ENCODE measurements around the gene ST3GAL5. TPM values are rescaled to one million over a fixed set of nuclear protein-coding genes. Genes with fewer than 3 reads are reported as not detected.

The ST3GAL5 gene
- total RNA-seq, 3 donors from 2014 or later = 20.8 to 52.5 (median 29.5) TPM

DNA sequence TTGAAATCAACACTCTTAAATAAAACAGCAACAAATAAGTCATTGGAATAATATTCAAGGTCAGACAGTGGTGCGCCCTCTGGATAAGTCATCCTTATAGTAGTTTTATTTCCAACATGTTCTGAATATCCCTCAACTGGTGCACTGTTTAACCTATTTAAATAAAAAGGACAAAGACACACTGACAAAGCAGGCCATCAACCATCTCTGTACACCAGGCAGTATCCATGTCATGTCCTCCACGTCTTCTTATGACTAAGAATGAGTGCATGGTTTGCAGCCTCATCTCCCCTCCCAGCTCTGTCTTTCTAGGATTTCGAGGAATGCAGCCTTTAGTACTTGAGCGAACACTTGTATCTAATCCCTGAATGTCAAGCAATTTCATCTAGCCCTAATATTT, 42.4 kb downstream of the ST3GAL5 start:
- TF ChIP-seq POLR2A (IDR thresholded peaks at IDR 0.05) = no peak
- no peak for TF ChIP-seq CTCF (IDR thresholded peaks at IDR 0.05)
- TF ChIP-seq POLR2AphosphoS5 (IDR thresholded peaks at IDR 0.05) = no peak
- DNase-seq (ENCODE audit: low spot score in 2 of 2) = no peak
- Histone ChIP-seq H3K9me3 (no peaks in the 10 kb centered on the region), H3K36me3 (no peaks in the 10 kb centered on the region), H3K27ac (no peak overlapping the region), H3K4me3 (no peak overlapping the region), H3K27me3 (no peaks in the 10 kb centered on the region), H3K4me1 (no peaks in the 10 kb centered on the region)
- intact Hi-C loops (cut with DNase I; ENCODE audit: low total_unique reads) = no loop called here

GRCh38 chr2:85844486-85844885, 44.3 kb downstream of the ST3GAL5 start:
- intact Hi-C loops (cut with DNase I; ENCODE audit: low total_unique reads) = no loop called here
- Histone ChIP-seq H3K4me1 (no peaks in the 10 kb centered on the region), H3K27ac (no peak overlapping the region), H3K9me3 (no peaks in the 10 kb centered on the region), H3K27me3 (no peaks in the 10 kb centered on the region), H3K36me3 (no peaks in the 10 kb centered on the region), H3K4me3 (no peak overlapping the region)
- DNase-seq (ENCODE audit: low spot score in 2 of 2) = no peak
- TF ChIP-seq CTCF (IDR thresholded peaks at IDR 0.05) (no peak), POLR2A (IDR thresholded peaks at IDR 0.05) (no peak), POLR2AphosphoS5 (IDR thresholded peaks at IDR 0.05) (no peak)

DNA sequence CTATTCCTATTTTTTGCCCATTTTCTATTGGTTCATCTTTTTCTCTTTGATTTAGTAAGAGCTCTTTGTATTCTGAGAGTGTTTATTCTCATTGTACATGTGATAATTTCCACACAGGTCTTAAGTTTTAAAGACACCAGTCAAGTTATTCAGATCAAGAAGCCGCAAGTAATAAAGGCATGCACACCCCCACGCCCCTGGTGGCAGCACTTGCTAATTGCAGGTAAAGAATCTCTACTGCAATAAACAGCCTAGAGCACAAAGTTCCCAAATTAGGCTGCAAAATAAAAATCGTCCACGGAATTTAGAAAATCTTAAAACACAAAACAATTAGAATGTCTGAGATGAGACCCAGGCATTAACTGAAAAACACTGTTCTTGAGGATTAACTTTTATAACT, 45.2 kb downstream of the ST3GAL5 start:
- intact Hi-C loops (cut with DNase I; ENCODE audit: low total_unique reads) = no loop called here
- no peaks in the 10 kb centered on the region for H3K27me3 ChIP-seq
- TF ChIP-seq POLR2A (IDR thresholded peaks at IDR 0.05) (no peak), CTCF (IDR thresholded peaks at IDR 0.05) (no peak), POLR2AphosphoS5 (IDR thresholded peaks at IDR 0.05) (no peak)
- DNase-seq (ENCODE audit: low spot score in 2 of 2) = no peak
- no peak overlapping the region for H3K4me3 ChIP-seq
- no peak overlapping the region for H3K27ac ChIP-seq
- no peaks in the 10 kb centered on the region for H3K9me3 ChIP-seq
- no peaks in the 10 kb centered on the region for H3K4me1 ChIP-seq
- H3K36me3 ChIP-seq = no peaks in the 10 kb centered on the region

- Histone ChIP-seq H3K4me1 (no peaks in the 10 kb centered on the region), H3K36me3 (no peaks in the 10 kb centered on the region), H3K4me3 (no peak overlapping the region), H3K9me3 (no peaks in the 10 kb centered on the region), H3K27me3 (no peaks in the 10 kb centered on the region), H3K27ac (no peak overlapping the region)
- no peak for DNase-seq (ENCODE audit: low spot score in 2 of 2)
- intact Hi-C loops (cut with DNase I; ENCODE audit: low total_unique reads) = no loop called here
- no peak for TF ChIP-seq POLR2A (IDR thresholded peaks at IDR 0.05)
- no peak for TF ChIP-seq CTCF (IDR thresholded peaks at IDR 0.05)
- TF ChIP-seq POLR2AphosphoS5 (IDR thresholded peaks at IDR 0.05) = no peak
These were observed 48.7 kb downstream of the ST3GAL5 start for GRCh38 chr2:85840091-85840490.

DNA sequence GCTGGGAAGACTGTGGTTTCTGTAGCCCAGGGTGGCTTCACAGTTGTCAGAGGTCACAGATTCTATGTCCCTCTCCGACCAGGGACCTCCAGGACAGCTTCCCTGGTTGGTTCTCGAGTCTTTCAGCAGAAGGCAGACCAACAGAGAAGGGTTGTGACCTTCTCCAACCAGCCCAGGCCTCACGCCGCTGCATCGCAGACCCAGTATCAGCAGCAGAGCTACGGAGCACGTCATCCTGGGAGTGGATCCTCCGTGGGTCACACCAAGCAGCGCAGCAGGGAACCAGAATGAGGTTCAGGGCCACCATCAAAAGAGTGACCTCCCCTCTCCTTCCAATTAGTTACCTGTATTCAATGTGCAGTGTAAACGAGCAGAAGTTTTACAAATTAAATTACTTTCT, 49.3 kb downstream of the ST3GAL5 start:
- no peak for DNase-seq (ENCODE audit: low spot score in 2 of 2)
- no peaks in the 10 kb centered on the region for H3K27me3 ChIP-seq
- H3K4me3 ChIP-seq = no peak overlapping the region
- H3K27ac ChIP-seq = no peak overlapping the region
- no peaks in the 10 kb centered on the region for H3K36me3 ChIP-seq
- intact Hi-C loops (cut with DNase I; ENCODE audit: low total_unique reads) = no loop called here
- H3K9me3 ChIP-seq = no peaks in the 10 kb centered on the region
- TF ChIP-seq POLR2A (IDR thresholded peaks at IDR 0.05) (no peak), CTCF (IDR thresholded peaks at IDR 0.05) (no peak), POLR2AphosphoS5 (IDR thresholded peaks at IDR 0.05) (no peak)
- no peaks in the 10 kb centered on the region for H3K4me1 ChIP-seq
